ENCODE data around the gene LYPD6B.

The LYPD6B gene

GRCh38 chr2:149064365-149064841, 25.9 kb downstream of the LYPD6B start:
- no peak for DNase-seq (ENCODE audit: insufficient read length, low spot score)
- no peak for FAIRE-seq
- no peak for TF ChIP-seq POLR2A (IDR thresholded peaks at IDR 0.05; ENCODE audit: low read depth, low read length)

- no peak for DNase-seq (ENCODE audit: insufficient read length, low spot score)
- no peak for FAIRE-seq
- no peak for TF ChIP-seq POLR2A (IDR thresholded peaks at IDR 0.05; ENCODE audit: low read depth, low read length)
These were observed 26.5 kb downstream of the LYPD6B start for GRCh38 chr2:149064856-149065630.

GRCh38 chr2:149068225-149068995, 29.9 kb downstream of the LYPD6B start:
- DNase-seq (ENCODE audit: insufficient read length, low spot score) (no peak), FAIRE-seq (no peak)
- TF ChIP-seq POLR2A (IDR thresholded peaks at IDR 0.05; ENCODE audit: low read depth, low read length) = no peak

GRCh38 chr2:149068996-149069888, 30.7 kb downstream of the LYPD6B start:
- DNase-seq (ENCODE audit: insufficient read length, low spot score) (no peak), FAIRE-seq (no peak)
- no peak for TF ChIP-seq POLR2A (IDR thresholded peaks at IDR 0.05; ENCODE audit: low read depth, low read length)

- DNase-seq (ENCODE audit: insufficient read length, low spot score) (no peak), FAIRE-seq (no peak)
- no peak for TF ChIP-seq POLR2A (IDR thresholded peaks at IDR 0.05; ENCODE audit: low read depth, low read length)
These were observed 32.3 kb downstream of the LYPD6B start for GRCh38 chr2:149070681-149071320.

DNA sequence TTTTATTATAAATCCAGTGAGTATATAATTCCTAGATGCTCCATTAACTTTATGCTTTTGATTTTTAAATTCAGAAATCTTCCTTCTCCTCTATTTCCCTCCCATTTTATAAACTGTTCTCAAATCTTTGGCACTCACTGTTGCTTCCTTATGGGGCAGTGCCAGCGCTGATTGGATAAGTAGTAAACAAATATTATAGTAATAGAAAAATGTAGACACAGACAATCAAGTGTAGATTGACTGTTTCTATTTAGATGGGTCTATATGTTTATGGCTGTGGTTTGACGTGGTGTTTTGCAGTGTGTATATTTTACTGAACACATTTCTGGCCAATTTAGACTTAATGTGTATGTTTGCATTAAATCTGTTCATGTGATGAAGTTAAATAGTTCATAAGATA, 36.6 kb downstream of the LYPD6B start:
- DNase-seq (ENCODE audit: insufficient read length, low spot score) = no peak
- TF ChIP-seq POLR2A (IDR thresholded peaks at IDR 0.05; ENCODE audit: low read depth, low read length) = no peak
- no peak for FAIRE-seq

DNA sequence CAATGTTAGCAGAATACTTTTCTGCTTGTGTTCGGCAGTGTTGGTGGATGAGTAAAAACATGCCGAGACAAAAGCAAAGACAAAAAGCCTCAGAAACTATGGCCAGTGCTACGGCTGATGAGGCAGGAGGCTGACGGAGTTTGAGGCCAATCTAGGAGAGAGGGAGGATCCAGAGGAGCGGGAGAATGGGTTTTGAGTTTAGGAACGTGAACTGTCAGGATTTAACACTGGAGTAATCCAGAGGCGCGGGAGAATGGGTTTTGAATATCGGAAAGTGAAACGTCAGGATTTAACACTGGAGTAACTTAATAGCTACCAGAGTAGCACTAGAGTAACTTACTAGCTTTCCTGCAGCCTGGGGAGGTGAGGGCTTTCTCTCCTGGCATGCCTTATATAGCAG, 37.4 kb downstream of the LYPD6B start:
- FAIRE-seq = no peak
- no peak for TF ChIP-seq POLR2A (IDR thresholded peaks at IDR 0.05; ENCODE audit: low read depth, low read length)
- no peak for DNase-seq (ENCODE audit: insufficient read length, low spot score)

- no peak for TF ChIP-seq POLR2A (IDR thresholded peaks at IDR 0.05; ENCODE audit: low read depth, low read length)
- FAIRE-seq (no peak), DNase-seq (ENCODE audit: insufficient read length, low spot score) (no peak)
These were observed 38.4 kb downstream of the LYPD6B start for GRCh38 chr2:149076863-149077412.

- TF ChIP-seq POLR2A (IDR thresholded peaks at IDR 0.05; ENCODE audit: low read depth, low read length) = no peak
- FAIRE-seq (no peak), DNase-seq (ENCODE audit: insufficient read length, low spot score) (no peak)
These were observed 39.4 kb downstream of the LYPD6B start for GRCh38 chr2:149077861-149078260.

GRCh38 chr2:149080099-149080498, 41.6 kb downstream of the LYPD6B start:
- no peak for FAIRE-seq
- DNase-seq (ENCODE audit: insufficient read length, low spot score) = no peak
- TF ChIP-seq POLR2A (IDR thresholded peaks at IDR 0.05; ENCODE audit: low read depth, low read length) = no peak

- FAIRE-seq = no peak
- TF ChIP-seq POLR2A (IDR thresholded peaks at IDR 0.05; ENCODE audit: low read depth, low read length) = no peak
- DNase-seq (ENCODE audit: insufficient read length, low spot score) = no peak
These were observed 42.5 kb downstream of the LYPD6B start for GRCh38 chr2:149080971-149081370.

DNA sequence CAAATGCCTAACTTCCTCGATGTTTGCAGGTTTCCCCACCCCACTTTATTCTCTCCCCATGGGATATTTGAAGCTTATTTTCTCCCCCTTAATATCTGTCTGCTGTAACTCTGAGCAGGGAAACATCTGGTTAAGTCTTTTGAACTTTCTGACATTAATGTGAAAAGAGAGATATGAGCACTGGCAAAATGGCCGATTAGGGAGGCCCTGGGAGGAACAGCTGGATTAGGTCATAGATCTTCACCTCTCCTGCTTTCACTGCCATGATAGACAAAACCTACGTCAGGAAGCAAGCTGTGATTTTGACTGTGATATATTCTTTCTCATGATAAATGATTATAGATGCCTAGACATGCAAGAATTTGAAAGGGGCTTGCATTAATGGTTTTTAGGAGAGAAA, 43.6 kb downstream of the LYPD6B start:
- DNase-seq (ENCODE audit: insufficient read length, low spot score) = no peak
- no peak for FAIRE-seq
- no peak for TF ChIP-seq POLR2A (IDR thresholded peaks at IDR 0.05; ENCODE audit: low read depth, low read length)

DNA sequence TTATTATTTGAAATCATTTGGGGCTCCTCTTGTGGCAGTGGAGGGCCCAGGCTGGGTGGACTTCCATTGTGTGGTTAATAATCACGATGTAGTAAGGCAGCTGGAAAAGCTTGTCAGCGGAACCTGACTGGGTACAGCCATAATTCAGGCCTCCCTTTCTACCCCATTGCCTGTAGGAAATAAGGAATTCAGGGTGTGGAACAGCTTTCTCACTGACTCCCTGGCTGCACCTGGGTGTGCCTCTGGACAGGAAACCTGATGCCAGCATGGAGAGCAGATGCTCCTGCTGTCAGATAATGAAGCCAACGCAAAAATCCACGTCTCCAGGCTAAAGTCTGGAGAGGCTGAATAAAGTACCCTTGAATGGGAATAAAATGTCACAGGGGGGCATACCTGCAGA, 44.2 kb downstream of the LYPD6B start:
- no peak for FAIRE-seq

More for the DNA sequence above, 44.2 kb downstream of the LYPD6B start:
- no peak for DNase-seq (ENCODE audit: insufficient read length, low spot score)
- no peak for TF ChIP-seq POLR2A (IDR thresholded peaks at IDR 0.05; ENCODE audit: low read depth, low read length)
